ACHN (cell line): Measurements from ENCODE around the gene MEMO1.
A peak's percentile ranks its signal among the peaks of the same experiment; 100 is the strongest.
"Not testable (repeated sequence)": the region's sequence is repeated elsewhere in the genome, so short reads cannot be mapped to it uniquely, and the experiment has no call there.

Experiments used
- DNase-seq: peaks from one replicate; pipeline ENCODE4 v3.0.0-alpha.2; 2015
- in situ Hi-C: cut with HindIII; loops from 2 replicates; pipeline ENCODE4 v1.10.0; 2017; ENCODE audit warnings: low sequenced_read_pairs, low pct_ligation_motif_present, low pct_unique_long_range_greater_than_20kb

MEMO1 gene

GRCh38 chr2:31886700-31887099 is 124.1 kb downstream of the MEMO1 start:
- in situ Hi-C loops: no loop called here
- DNase-seq: peak; percentile 58

- in situ Hi-C loops: no loop called here
- no peak for DNase-seq
Measured at GRCh38 chr2:31877008-31877407, 133.8 kb downstream of the MEMO1 start.

- in situ Hi-C loops: no loop called here
- no peak for DNase-seq
Measured at GRCh38 chr2:31874071-31874470, 136.7 kb downstream of the MEMO1 start.

GRCh38 chr2:31865215-31865614 is 145.6 kb downstream of the MEMO1 start:
- no peak for DNase-seq
- in situ Hi-C loops: no loop called here

- no peak for DNase-seq
- in situ Hi-C loops: no loop called here
Measured at GRCh38 chr2:31863867-31864266, 146.9 kb downstream of the MEMO1 start.

- in situ Hi-C loops, DNase-seq: not testable (repeated sequence)
Measured at GRCh38 chr2:31863015-31863656, 147.7 kb downstream of the MEMO1 start.

GRCh38 chr2:31859959-31860358 is 150.8 kb downstream of the MEMO1 start:
- no peak for DNase-seq
- in situ Hi-C loops: no loop called here

GRCh38 chr2:31853521-31853920 is 157.3 kb downstream of the MEMO1 start:
- in situ Hi-C loops: no loop called here
- no peak for DNase-seq

GRCh38 chr2:31842150-31842549 is 168.7 kb downstream of the MEMO1 start:
- in situ Hi-C loops, DNase-seq: not testable (repeated sequence)

GRCh38 chr2:31835450-31835849 is 175.4 kb downstream of the MEMO1 start:
- in situ Hi-C loops: no loop called here
- no peak for DNase-seq

- in situ Hi-C loops: no loop called here
- no peak for DNase-seq
Measured at GRCh38 chr2:31832363-31832762, 178.4 kb downstream of the MEMO1 start.

- DNase-seq: no peak
- in situ Hi-C loops: no loop called here
Measured at GRCh38 chr2:31831585-31831984, 179.2 kb downstream of the MEMO1 start.

GRCh38 chr2:31828891-31829290 is 181.9 kb downstream of the MEMO1 start:
- no peak for DNase-seq
- in situ Hi-C loops: no loop called here

- DNase-seq: no peak
- in situ Hi-C loops: no loop called here
Measured at GRCh38 chr2:31823558-31823957, 187.2 kb downstream of the MEMO1 start.

GRCh38 chr2:31822587-31822986 is 188.2 kb downstream of the MEMO1 start:
- in situ Hi-C loops: no loop called here
- no peak for DNase-seq
